Lung (tissue), 12 donors: ENCODE measurements around the gene CSMD2. TPM values are rescaled to one million over a fixed set of nuclear protein-coding genes. Genes with fewer than 3 reads are reported as not detected.

Source experiments
- ATAC-seq: fragments of 200-7000 bp; cut with Tn5 transposase; one replicate; pipeline ENCODE4 v1.9.1; 2020; ENCODE audit warnings: moderate number of reproducible peaks; ENCODE audit not compliant: insufficient read depth, low FRiP score
- DNase-seq, 3 donors: peaks; one replicate each; pipeline ENCODE4 v3.0.0-alpha.2; 2013 to 2017
- H3K27ac ChIP-seq, 2 donors: one replicate each; pipeline ENCODE4 v1.5.1; 2013; ENCODE audit warnings: mild to moderate bottlenecking in 2 of 2, moderate library complexity in 2 of 2, control low read depth in 1 of 2, inconsistent platforms in 1 of 2, low read depth in 1 of 2, low read length in 1 of 2
- H3K27me3 ChIP-seq, 3 donors: one replicate each; pipeline ENCODE4 v1.5.1; 2013; ENCODE audit warnings: low read length in 2 of 3; ENCODE audit not compliant: control insufficient read depth in 3 of 3, insufficient read depth in 3 of 3
- H3K36me3 ChIP-seq, 4 donors: one replicate each; pipeline ENCODE4 v1.5.1; 2013; ENCODE audit warnings: low read length in 4 of 4, mild to moderate bottlenecking in 1 of 4, moderate library complexity in 1 of 4; ENCODE audit not compliant: control insufficient read depth in 4 of 4, insufficient read depth in 4 of 4
- H3K4me1 ChIP-seq, 5 donors: one replicate each; pipeline ENCODE4 v1.5.1; 2013; ENCODE audit warnings: low read length in 5 of 5, mild to moderate bottlenecking in 2 of 5, moderate library complexity in 1 of 5; ENCODE audit not compliant: control insufficient read depth in 5 of 5, insufficient read depth in 5 of 5
- H3K4me3 ChIP-seq: one replicate; pipeline ENCODE4 v1.5.1; 2013; ENCODE audit warnings: mild to moderate bottlenecking, control low read depth, moderate library complexity
- H3K9ac ChIP-seq, 2 donors: one replicate each; pipeline ENCODE4 v1.5.1; 2013; ENCODE audit warnings: low read length in 2 of 2, control low read depth in 1 of 2; ENCODE audit not compliant: insufficient read depth in 1 of 2
- H3K9me3 ChIP-seq, 4 donors: one replicate each; pipeline ENCODE4 v1.5.1; 2013; ENCODE audit warnings: low read length in 3 of 4, mild to moderate bottlenecking in 1 of 4, moderate library complexity in 1 of 4; ENCODE audit not compliant: control insufficient read depth in 4 of 4, insufficient read depth in 3 of 4
- CTCF ChIP-seq: IDR thresholded peaks from 2 replicates; pipeline ENCODE4 v1.5.1; 2012; ENCODE audit warnings: mild to moderate bottlenecking; ENCODE audit errors: control extremely low read depth, extremely low read depth
- WGBS, 2 donors: extraction: QIAGEN DNeasy Blood & Tissue Kit; methylation state at CpG; one replicate each; pipeline ENCODE4 v1.1.7; 2013; 5-methylcytosine and 5-hydroxymethylcytosine counted together
- polyA plus RNA-seq, 2 donors: library from polyadenylated mRNA; stranded (reverse); fragments of 200-250 nt; gene quantifications; one replicate each; pipeline ENCODE4 v1.2.1, GENCODE V29; 2013
- total RNA-seq, 2 donors: library from RNA; depleted of rRNA in 1 of 2; stranded (reverse); fragments of >200 nt in 1 of 2; gene quantifications; one replicate each; pipeline ENCODE4 v1.2.1, GENCODE V29; 2014 to 2021
- donor health status: control.
- donor health status: control.
- donor health status: Bipolar disorder and iron deficiency.
- donor health status: healthy.
- donor health status: DM: yes; HTN: yes; CAD: no.

CSMD2 gene
- total and polyA plus RNA-seq, 4 donors, result 0.11 to 1.2 (median 0.39) TPM

DNA sequence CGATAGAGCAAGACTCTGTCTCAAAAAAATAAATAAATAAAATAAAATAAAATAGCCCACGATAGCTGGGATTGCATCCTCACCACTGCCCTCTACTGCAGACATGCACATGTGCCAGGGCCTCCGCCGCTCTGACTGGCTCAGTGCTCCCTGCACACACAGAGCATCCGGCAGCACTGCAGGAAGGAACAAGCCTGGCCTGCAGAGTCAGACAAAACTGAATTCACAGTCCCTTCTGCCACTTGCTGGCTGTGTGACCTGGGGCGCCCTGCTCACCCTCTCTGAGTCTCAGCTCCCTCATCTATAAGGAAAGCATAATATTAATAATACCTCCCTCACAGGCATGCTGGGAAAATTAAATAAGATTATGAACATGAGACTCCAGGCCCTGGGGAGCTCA, 35.4 kb downstream of the CSMD2 start:
- no peak for DNase-seq

GRCh38 chr1:34128186-34128889, 36.7 kb downstream of the CSMD2 start:
- H3K4me3 ChIP-seq, result no peak overlapping the region
- no peak for ATAC-seq
- H3K9me3 ChIP-seq, result peaks cover 0 to 2% (median 0%) of the 10 kb centered on the region in 4 donors
- no peak overlapping the region for H3K27ac ChIP-seq
- H3K36me3 ChIP-seq, result no peaks in the 10 kb centered on the region
- H3K9ac ChIP-seq, result no peak overlapping the region
- H3K27me3 ChIP-seq, result no peaks in the 10 kb centered on the region
- no peak for TF ChIP-seq CTCF
- WGBS, 2 donors, result 86 to 91% methylated on average over 13 of the region's 13 CpGs
- DNase-seq, result no peak
- H3K4me1 ChIP-seq, result no peaks in the 10 kb centered on the region

More for the DNA sequence above, 35.4 kb downstream of the CSMD2 start:
- Histone ChIP-seq H3K4me3 (no peak overlapping the region), H3K36me3 (no peaks in the 10 kb centered on the region), H3K27me3 (no peaks in the 10 kb centered on the region), H3K9me3 (peaks cover 0 to 2% (median 0%) of the 10 kb centered on the region in 4 donors), H3K27ac (no peak overlapping the region), H3K4me1 (no peaks in the 10 kb centered on the region), H3K9ac (no peak overlapping the region)
- TF ChIP-seq CTCF, result no peak
- 76 to 79% methylated on average over 6 of the region's 6 CpGs for WGBS, 2 donors
- ATAC-seq, result no peak

- no peaks in the 10 kb centered on the region for H3K4me1 ChIP-seq
- no peaks in the 10 kb centered on the region for H3K27me3 ChIP-seq
- no peak for TF ChIP-seq CTCF
- H3K9me3 ChIP-seq, result peaks cover 0 to 2% (median 0%) of the 10 kb centered on the region in 4 donors
- DNase-seq (no peak), ATAC-seq (no peak)
- H3K27ac ChIP-seq, result no peak overlapping the region
- no peaks in the 10 kb centered on the region for H3K36me3 ChIP-seq
- WGBS, 2 donors, result 70 to 73% methylated on average over 15 of the region's 15 CpGs
- H3K4me3 ChIP-seq, result no peak overlapping the region
- no peak overlapping the region for H3K9ac ChIP-seq
Observed at GRCh38 chr1:34127006-34128000, 37.7 kb downstream of the CSMD2 start.
